Pancreas (tissue), 10 donors: ENCODE results near the gene MT1B. TPM values are rescaled to one million over a fixed set of nuclear protein-coding genes. Genes with fewer than 3 reads are reported as not detected.

ENCODE experiments used
- ATAC-seq, 4 donors: fragments of 200-7000 bp; cut with Tn5 transposase; one replicate each; pipeline versions ENCODE4 v1.8.0 to v1.9.1; 2020; ENCODE audit warnings: mild to moderate bottlenecking in 4 of 4, moderate library complexity in 4 of 4
- DNase-seq, 6 donors: peaks; one replicate each; pipeline ENCODE4 v3.0.0-alpha.2; 2020
- FAIRE-seq: peaks from 2 replicates; lab custom pipeline; 2012; peaks lifted over from hg19 to GRCh38; lab: Jason Lieb, UNC
- H3K27ac ChIP-seq, 4 donors: fragments of 200-600 bp; sonication (generic); 1 replicate in 3 of 4; 2 replicates in 1 of 4; pipeline versions ENCODE4 v1.5.0 to v1.8.0; 2020
- H3K27me3 ChIP-seq, 4 donors: fragments of 200-600 bp; one replicate each; pipeline ENCODE4 v1.8.0; 2021
- H3K36me3 ChIP-seq, 3 donors: fragments of 200-600 bp; sonication (generic) in 1 of 3; one replicate each; pipeline versions ENCODE4 v1.5.0 to v1.8.0; 2020 to 2021
- H3K4me1 ChIP-seq, 3 donors: fragments of 200-600 bp; one replicate each; pipeline ENCODE4 v1.8.0; 2021
- H3K4me3 ChIP-seq, 4 donors: fragments of 200-600 bp; sonication (generic) in 2 of 4; one replicate each; pipeline versions ENCODE4 v1.5.0 to v1.8.0; 2020 to 2021
- H3K9me3 ChIP-seq, 4 donors: fragments of 200-600 bp; one replicate each; pipeline ENCODE4 v1.8.0; 2021
- CTCF ChIP-seq, 4 donors: fragments of 200-600 bp; sonication (generic) in 3 of 4; IDR thresholded peaks; one replicate each; pipeline versions ENCODE4 v1.5.0 to v1.8.0; 2021; ENCODE audit warnings: antibody characterized with exemption in 4 of 4
- WGBS, 2 donors: extraction: QIAGEN DNeasy Blood & Tissue Kit; methylation state at CpG; one replicate each; pipeline ENCODE4 v1.1.7; 2013; 5-methylcytosine and 5-hydroxymethylcytosine counted together
- intact Hi-C, 3 donors: fragments of 100-400 bp; cut with DNase I; formaldehyde crosslinking; loops; one replicate each; pipeline versions ENCODE4 v1.11.1 to v1.14.2; 2022
- polyA plus RNA-seq, 2 donors: library from polyadenylated mRNA; stranded (reverse); fragments of 200-250 nt; gene quantifications; one replicate each; pipeline ENCODE4 v1.2.3, GENCODE V29; 2013
- total RNA-seq, 6 donors: library from RNA; stranded (reverse); fragmentation: NEBNext Ultra II Directional in 4 of 6; extraction: Animal tissue kit (Norgen Biotek cat#: 25700) in 4 of 6; gene quantifications; one replicate each; pipeline versions ENCODE4 v1.2.1 to v1.2.4, GENCODE V29; 2021 to 2023
- donor health status: healthy with polysubstance abuse.
- donor health status: DM: no; HTN: no; CAD: no; lungs with moderate emphysema.
- donor health status: DM: no; HTN: no; CAD: no.
- donor health status: control.
- donor health status: control.
- donor health status: Bipolar disorder and iron deficiency.
- donor health status: DM: yes; HTN: yes; CAD: no.
- donor health status: DM: no; HTN: no; CAD: no.
- donor health status: DM: no; HTN: no; CAD: no.
- donor health status: DM: yes; HTN: yes; CAD: no.

MT1B gene
- total and polyA plus RNA-seq, 8 donors, result not detected

GRCh38 chr16:56628486-56629350 lies 23.0 kb upstream of the MT1B start:
- no peaks in the 10 kb centered on the region for H3K9me3 ChIP-seq
- no peak for TF ChIP-seq CTCF (IDR thresholded peaks at IDR 0.05)
- no peak for ATAC-seq
- no peaks in the 10 kb centered on the region for H3K27me3 ChIP-seq
- no peak for DNase-seq
- H3K27ac ChIP-seq, result no peak overlapping the region
- 55 to 62% methylated on average over 9 of the region's 9 CpGs for WGBS, 2 donors
- intact Hi-C loops, result no loop called here
- H3K4me3 ChIP-seq, result no peak overlapping the region
- no peak for FAIRE-seq
- no peaks in the 10 kb centered on the region for H3K36me3 ChIP-seq
- H3K4me1 ChIP-seq, result peaks cover 0 to 9% (median 9%) of the 10 kb centered on the region in 3 donors

- no peak for ATAC-seq
- no peaks in the 10 kb centered on the region for H3K36me3 ChIP-seq
- DNase-seq, result no peak
- no peak overlapping the region for H3K4me3 ChIP-seq
- no peak overlapping the region for H3K27ac ChIP-seq
- H3K4me1 ChIP-seq, result peaks cover 0 to 9% (median 9%) of the 10 kb centered on the region in 3 donors
- H3K9me3 ChIP-seq, result no peaks in the 10 kb centered on the region
- WGBS, 2 donors, result 55 to 67% methylated on average over 3 of the region's 3 CpGs
- TF ChIP-seq CTCF (IDR thresholded peaks at IDR 0.05), result no peak
- FAIRE-seq, result no peak
- no peaks in the 10 kb centered on the region for H3K27me3 ChIP-seq
- intact Hi-C loops, result no loop called here
Measured at GRCh38 chr16:56629531-56629930, 22.2 kb upstream of the MT1B start.

- FAIRE-seq (no peak), ATAC-seq (no peak), DNase-seq (no peak)
- H3K36me3 ChIP-seq, result no peaks in the 10 kb centered on the region
- H3K4me1 ChIP-seq, result peaks cover 0 to 9% (median 9%) of the 10 kb centered on the region in 3 donors
- 65 to 69% methylated on average over 3 of the region's 3 CpGs for WGBS, 2 donors
- no peak overlapping the region for H3K4me3 ChIP-seq
- no peaks in the 10 kb centered on the region for H3K9me3 ChIP-seq
- no peak overlapping the region for H3K27ac ChIP-seq
- intact Hi-C loops, result no loop called here
- no peak for TF ChIP-seq CTCF (IDR thresholded peaks at IDR 0.05)
- no peaks in the 10 kb centered on the region for H3K27me3 ChIP-seq
Measured at GRCh38 chr16:56630134-56630533, 21.6 kb upstream of the MT1B start.

GRCh38 chr16:56631197-56631596 lies 20.5 kb upstream of the MT1B start:
- Histone ChIP-seq H3K4me3 (no peak overlapping the region), H3K27me3 (no peaks in the 10 kb centered on the region), H3K4me1 (peaks cover 0 to 9% (median 9%) of the 10 kb centered on the region in 3 donors), H3K36me3 (no peaks in the 10 kb centered on the region), H3K27ac (peak overlapping the region in 1 of 4 donors; percentile 68), H3K9me3 (no peaks in the 10 kb centered on the region)
- DNase-seq, result no peak
- 92 to 96% methylated on average over 10 of the region's 10 CpGs for WGBS, 2 donors
- intact Hi-C loops, result no loop called here
- FAIRE-seq, result no peak
- TF ChIP-seq CTCF (IDR thresholded peaks at IDR 0.05), result no peak
- no peak for ATAC-seq

- no peaks in the 10 kb centered on the region for H3K9me3 ChIP-seq
- peak overlapping the region; percentile 24 to 65 (median 50) for H3K4me3 ChIP-seq
- TF ChIP-seq CTCF (IDR thresholded peaks at IDR 0.05), result no peak
- FAIRE-seq, result no peak
- H3K27ac ChIP-seq, result peak overlapping the region; percentile 64 to 74 (median 68)
- no peak for DNase-seq
- intact Hi-C loops, result no loop called here
- peaks cover 0 to 6% (median 4%) of the 10 kb centered on the region in 3 donors for H3K4me1 ChIP-seq
- WGBS, 2 donors, result 19 to 42% methylated on average over 9 to 14 of the region's 14 CpGs
- no peaks in the 10 kb centered on the region for H3K27me3 ChIP-seq
- no peak for ATAC-seq
- no peaks in the 10 kb centered on the region for H3K36me3 ChIP-seq
Measured at GRCh38 chr16:56631832-56632155, 19.9 kb upstream of the MT1B start.
